HG02885 (cell line): ENCODE data around the gene STOML1.
"Not testable (repeated sequence)": the region's sequence is repeated elsewhere in the genome, so short reads cannot be mapped to it uniquely, and the experiment has no call there.

Experiments
- ATAC-seq: cut with Tn5 transposase; IDR thresholded peaks from one replicate; pipeline ENCODE4 v1.9.1; 2021; ENCODE audit warnings: mild to moderate bottlenecking; ENCODE audit not compliant: unreplicated experiment, poor library complexity

Gene STOML1

GRCh38 chr15:73988445-73988969 lies 3.6 kb downstream of the STOML1 start:
- ATAC-seq = no peak

DNA sequence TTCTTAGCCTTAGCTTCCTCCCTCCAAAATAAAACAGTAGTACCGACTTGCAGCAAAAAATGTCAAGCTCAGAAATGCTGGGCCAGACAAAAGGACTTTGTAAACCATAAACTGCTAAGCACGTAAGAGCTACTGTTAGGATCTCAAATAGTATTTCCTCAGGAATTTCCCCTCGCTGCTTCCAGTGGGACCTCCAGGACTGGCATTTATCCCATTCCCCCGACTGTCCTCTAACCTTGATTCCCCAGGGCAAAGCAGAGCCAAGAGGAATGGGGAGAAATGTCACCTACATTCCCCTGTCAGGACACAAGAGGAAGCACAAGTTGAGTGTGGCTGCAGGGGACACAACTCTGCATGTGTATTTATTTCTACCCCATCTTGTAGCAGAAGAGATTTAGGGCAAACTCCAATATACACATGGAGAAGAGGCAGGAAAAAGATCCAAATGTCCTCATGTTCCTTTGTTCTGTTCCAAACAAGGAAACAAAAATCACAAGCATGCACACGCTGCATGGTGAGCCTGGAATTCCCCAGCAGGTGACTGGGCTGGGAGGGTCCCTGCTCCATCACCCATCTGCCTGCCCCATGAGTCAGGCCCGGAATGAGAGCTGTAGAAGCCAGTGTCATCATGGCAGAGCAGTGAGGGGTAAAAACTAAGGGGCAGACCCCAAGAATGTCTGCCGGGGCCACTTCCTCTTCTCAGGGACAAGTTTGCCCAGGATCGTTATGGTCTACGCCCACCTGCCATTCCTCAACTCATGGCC lies 4.2 kb downstream of the STOML1 start:
- ATAC-seq = no peak

DNA sequence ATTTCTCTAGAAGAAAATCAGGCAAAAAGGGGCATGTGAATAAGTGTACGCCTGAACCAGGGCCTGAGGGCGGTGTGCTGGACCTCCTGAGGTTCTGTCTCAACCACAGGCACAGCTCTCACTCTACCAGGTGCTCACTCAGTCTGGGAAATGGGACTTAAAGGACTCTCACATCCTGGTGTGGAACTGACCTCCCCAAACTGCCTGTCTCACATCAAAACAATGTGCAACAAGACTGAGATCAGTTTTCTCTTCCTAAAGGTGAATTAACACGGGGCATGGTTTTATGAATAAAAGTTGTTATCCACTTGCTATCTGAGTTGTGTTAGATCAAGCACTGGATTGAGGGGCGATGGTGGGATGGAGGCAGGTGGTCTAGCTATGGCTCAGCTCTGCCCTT lies 4.8 kb downstream of the STOML1 start:
- ATAC-seq = no peak

GRCh38 chr15:73986776-73987056 lies 5.4 kb downstream of the STOML1 start:
- no peak for ATAC-seq

DNA sequence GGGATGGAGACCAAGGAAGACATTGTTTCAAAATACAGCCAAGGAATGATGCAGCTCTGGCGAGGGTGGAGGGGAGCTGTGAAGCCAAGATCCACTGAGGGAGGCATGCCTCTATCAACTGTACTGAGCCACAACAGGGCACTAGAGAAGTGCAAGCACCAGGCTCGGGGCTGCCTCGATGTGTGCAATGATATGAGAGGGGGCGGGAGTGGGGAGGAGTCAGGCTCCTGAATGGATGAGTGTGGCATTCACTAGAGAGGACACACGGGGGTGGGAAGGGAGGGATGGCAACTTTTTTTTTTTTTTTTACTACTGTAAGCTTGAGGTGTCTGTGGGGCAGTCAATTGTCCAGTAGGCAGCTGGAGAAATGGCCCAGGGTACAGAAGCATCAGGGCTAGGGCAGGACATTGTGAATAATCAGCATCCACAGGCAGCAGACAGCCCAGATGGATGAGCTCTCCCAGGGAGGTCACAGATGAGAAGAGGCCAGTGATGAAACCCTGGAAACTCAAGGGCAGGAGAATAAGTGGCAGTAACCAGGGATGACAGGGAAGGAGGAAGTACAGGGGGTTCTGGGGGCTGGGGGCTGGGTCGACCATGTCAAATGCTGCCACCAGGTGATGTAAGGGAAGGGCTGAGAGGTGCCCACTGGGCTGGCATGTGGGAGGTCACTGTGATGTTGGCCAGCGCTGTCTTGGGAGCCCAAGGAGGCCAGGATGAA lies 5.9 kb downstream of the STOML1 start:
- no peak for ATAC-seq

DNA sequence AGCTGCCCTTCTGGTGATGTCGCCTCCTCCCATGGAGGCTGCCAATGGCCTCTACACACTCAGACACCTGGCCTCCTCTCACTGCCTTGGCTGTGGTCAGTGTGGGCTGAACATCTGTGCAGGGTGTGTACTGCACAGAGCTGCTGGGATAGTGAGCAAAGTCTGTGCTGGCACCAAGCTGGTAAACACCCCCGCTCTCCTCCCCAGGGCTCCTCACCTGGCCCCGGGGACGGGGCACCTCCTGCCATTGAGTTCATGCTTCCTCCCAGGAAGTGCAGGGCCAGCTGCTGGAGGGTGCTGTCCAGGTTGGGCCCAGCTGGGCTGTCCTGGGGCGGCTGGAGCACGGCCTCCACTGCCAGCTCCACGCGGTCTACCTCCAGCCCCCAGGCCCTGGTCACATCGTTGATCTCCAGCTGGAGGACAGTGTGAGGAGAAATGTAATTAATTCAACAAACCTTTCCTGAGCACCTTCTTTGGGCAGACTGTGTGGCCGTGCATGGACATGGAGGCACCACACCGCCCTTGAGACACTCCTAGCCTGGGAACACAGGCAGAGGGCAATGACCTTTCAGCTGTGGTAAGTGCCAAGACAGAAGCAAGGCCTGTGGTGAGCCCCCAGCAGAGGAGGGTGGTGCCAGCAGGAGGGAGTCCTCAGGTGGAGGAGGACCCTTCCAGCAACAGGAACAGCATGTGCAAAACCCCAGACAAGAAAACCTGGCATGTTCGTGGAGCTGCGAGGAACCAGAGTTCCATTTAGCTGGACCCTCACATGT lies 6.8 kb downstream of the STOML1 start:
- no peak for ATAC-seq

DNA sequence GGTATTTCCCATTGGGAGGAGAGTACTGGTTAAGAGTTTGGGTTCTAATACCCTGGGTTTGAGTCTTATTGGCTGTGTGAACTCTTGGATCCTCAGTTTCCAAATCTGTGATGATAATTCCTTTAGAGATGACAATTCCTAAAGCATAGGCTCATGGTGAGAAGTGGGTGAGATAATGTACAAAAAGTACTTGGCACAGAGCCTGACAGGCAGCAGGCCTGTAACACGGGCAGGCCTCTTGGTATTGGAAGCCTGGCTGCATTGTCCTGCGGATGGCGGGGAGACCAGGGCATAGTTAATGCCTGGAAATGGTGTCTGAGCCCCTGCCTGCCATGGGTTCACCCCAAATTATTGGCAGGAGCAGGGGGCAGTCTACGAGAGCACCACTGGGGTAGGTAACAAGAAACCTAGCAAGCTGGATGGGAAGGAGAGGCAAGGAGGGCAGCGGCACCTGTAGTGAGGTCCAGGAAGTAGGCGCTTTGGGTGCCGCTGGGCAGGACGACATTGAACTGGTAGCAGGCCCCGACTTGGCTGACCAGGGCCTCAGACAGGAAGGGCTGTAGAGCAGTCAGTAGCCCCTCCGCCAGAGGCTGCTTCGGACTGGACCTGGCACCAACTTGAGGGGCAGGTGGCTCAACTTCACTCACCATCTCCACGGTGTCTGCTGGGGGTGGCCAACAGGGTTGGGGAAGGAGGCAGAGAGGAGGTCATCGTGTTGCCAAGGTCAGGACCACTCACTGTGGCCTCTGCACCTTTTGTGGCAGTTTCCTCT lies 7.7 kb downstream of the STOML1 start:
- ATAC-seq = no peak

DNA sequence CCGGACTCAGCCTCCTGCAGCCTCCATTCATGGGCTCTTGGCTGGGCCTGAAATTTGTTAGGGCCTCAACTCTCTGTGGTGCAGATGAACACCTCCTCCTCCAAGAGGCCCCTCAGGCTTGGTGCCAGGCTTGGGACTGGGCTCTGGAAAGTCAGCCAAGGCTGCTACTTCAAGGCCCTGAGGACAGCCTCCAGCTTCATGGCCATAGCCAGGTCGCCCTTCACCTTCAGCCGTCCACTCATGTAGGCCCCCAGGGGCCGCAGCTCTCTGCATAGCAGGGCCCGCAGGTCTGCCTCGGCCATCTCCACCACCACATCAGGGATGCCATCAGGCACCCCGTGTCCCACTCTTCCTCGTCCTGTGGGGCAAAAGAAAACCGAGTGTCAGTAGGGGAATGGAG lies 8.3 kb downstream of the STOML1 start:
- no peak for ATAC-seq

DNA sequence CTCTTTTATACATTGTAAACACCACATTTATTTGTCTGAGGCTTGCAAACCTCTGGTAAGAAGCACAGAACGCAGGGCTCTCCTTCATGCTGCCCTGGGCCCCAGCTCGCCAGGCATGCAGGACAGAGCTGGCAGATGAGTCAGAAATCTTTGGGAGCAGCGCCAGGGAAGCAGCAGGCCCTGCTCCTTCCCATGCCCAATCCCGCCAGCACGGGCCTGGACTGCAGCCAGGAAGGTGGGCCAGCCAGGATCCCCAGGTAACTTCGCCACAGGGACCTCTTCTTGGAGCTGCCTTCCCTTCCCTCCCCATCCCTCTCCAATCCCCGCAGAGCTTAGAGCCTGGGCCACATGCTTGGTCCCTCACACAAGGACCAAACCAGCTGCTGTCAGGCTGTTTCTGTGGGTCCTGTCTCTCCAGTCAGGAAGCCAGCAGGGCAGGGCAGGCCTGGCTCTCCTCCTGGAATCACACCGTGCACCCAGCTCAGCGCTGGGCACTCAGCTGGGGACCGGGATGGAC lies 8.8 kb downstream of the STOML1 start:
- no peak for ATAC-seq

GRCh38 chr15:73982222-73982962 lies 9.7 kb downstream of the STOML1 start:
- ATAC-seq = no peak

DNA sequence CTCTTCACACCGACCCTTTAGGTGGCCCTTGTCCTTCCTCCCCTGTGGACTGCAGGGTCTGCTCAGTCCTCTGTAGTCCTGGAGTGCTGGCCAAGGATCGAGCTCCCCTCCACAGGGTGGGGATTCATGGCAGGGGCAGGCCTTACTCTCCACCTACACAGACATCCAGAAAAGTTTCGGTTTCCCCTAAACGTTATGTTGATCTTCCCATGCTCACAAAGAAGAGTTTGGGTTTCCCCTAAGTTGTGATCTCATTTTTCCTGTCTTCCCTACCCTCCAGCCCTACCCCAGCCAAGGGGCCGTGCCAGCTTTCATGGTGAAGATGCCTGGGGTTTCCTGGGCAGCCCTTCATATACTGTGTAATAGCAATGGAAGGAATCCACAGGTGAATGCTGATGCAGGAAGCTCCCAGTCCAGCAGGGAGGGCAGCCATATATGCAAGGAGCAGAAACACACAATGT lies 10.3 kb downstream of the STOML1 start:
- no peak for ATAC-seq

DNA sequence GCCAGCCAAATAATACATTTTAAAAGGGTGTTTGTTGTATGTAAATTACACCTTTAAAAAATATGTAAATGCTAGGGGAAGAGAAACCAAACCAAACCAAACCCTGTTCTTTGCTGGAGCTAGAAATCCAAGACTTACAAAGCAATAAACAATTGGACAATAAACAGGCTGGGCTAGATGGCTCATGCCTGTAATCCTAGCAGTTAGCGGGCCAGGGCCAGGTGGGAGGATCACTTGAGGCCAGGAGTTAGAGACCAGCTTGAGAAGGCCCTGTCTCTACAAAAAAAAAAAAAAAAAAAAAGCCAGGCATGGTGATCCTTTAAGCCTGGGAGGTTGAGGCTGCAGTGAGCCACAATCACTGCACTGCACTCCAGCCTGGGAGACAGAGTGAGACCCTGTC lies 12.5 kb downstream of the STOML1 start:
- ATAC-seq = no peak

- no peak for ATAC-seq
Observed at GRCh38 chr15:73978896-73979295, 13.2 kb downstream of the STOML1 start.

DNA sequence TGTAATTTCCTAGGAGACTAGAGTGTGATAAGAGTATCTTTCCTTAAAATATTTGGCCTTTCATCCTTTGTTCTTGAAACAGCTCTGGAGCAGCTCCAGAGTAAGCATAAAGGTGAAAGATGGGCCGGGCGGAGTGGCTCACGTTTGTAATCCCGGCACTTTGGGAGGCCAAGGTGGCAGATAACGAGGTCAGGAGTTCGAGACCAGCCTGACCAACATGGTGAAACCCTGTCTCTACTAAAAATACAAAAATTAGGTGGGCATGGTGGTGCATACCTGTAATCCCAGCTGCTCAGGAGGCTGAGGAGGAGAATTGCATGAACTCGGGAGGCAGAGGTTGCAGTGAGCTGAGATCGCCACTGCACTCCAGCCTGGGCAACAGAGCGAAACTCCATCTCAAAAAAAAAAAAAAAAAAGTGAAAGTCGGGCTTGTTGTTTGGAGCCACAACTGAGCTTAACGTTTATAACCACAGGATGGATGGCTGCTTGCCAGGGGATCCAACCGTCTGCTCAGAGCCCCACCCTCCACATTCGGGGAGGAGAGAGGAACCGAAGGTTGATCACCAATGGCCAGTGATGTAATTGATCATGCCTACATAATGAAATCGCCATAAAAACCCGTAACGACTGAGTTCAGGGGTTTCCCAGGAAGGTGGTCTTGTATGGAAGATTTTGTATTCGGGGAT lies 16.5 kb downstream of the STOML1 start:
- ATAC-seq = not testable (repeated sequence)

- ATAC-seq = not testable (repeated sequence)
Observed at GRCh38 chr15:73973683-73974200, 18.4 kb downstream of the STOML1 start.

DNA sequence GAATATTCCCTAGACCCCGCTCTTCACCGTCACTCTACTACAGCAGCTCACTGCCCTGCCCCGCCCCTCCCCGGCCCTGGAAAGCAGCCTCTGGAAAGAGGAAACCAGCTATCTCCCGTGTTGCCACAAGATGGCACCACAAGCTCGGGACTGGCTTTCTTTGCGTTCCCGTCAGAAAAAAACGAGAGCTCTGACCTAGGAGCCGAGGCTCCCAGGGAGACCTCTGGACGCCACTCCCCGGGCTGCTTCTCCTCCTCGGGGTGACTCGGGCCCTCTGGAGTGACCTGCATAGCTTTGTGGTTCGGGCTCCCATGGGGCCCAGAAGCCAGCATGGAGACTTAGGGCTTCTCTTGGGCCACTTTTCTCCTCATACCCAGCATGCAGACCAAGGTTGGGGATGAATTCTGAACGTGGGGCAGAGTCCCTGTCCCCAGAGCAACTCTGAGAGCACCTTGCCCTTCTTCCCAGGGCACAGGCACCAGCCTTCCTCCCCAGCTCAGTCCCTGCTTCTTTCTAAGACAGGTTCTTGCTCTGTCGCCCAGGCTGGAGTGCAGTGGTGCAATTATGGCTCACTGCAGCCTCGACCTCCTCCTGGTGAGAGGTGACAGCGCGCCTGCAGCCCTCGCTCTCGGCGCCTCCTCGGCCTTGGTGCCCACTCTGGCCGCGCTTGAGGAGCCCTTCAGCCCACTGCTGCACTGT lies 19.0 kb downstream of the STOML1 start:
- ATAC-seq = no peak

GRCh38 chr15:73969151-73969759 lies 22.8 kb downstream of the STOML1 start:
- no peak for ATAC-seq

DNA sequence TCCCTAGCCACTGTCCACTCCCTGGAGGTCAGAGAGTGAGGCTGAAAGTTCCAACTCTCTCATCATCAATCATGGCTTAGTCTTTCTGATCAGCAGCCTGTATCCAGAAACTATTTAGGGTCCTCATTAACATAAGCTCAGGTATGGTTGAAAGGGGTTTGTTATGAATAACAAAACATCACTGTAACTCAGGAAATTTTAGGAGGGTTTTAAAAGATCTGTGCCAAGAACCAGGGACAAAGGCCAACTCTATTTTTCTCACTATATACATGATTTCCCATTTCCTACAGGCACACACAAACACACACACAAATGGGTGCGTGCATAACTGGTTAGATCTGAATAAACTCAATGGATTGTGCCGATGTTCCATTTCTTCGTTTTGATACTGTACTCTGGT lies 23.6 kb downstream of the STOML1 start:
- no peak for ATAC-seq
